HepG2 (cell line): ENCODE measurements around the gene BEST2. TPM values are rescaled to one million over a fixed set of nuclear protein-coding genes. Genes with fewer than 3 reads are reported as not detected.

Experiments
- DDIT3 ChIP-seq: sonication (generic); formaldehyde crosslinking; IDR thresholded peaks from 2 replicates; pipeline ENCODE4 v1.4.0; 2020; ENCODE audit warnings: mild to moderate bottlenecking, missing genetic modification reagents
- MIER3 ChIP-seq: IDR thresholded peaks from 2 replicates; pipeline ENCODE4 v1.6.1; 2016; ENCODE audit warnings: missing compliant biosample characterization, borderline replicate concordance
- PHF20 ChIP-seq: sonication (generic); formaldehyde crosslinking; IDR thresholded peaks from 2 replicates; pipeline ENCODE4 v1.5.0; 2020; ENCODE audit warnings: mild to moderate bottlenecking, missing genetic modification reagents
- PRDM4 ChIP-seq: sonication (generic); formaldehyde crosslinking; IDR thresholded peaks from 2 replicates; pipeline ENCODE4 v1.9.0; 2021; ENCODE audit warnings: missing genetic modification reagents, borderline replicate concordance
- RFXANK ChIP-seq: IDR thresholded peaks from 2 replicates; pipeline ENCODE4 v1.6.1; 2016
- SNAPC5 ChIP-seq: sonication (generic); formaldehyde crosslinking; IDR thresholded peaks from 2 replicates; pipeline ENCODE4 v1.8.1; 2023; ENCODE audit warnings: mild to moderate bottlenecking, missing genetic modification reagents, borderline replicate concordance
- SP2 ChIP-seq: sonication (generic); formaldehyde crosslinking; IDR thresholded peaks from 2 replicates; pipeline ENCODE4 v1.5.1; 2020; ENCODE audit warnings: mild to moderate bottlenecking, missing genetic modification reagents
- TARDBP ChIP-seq: sonication (generic); formaldehyde crosslinking; IDR thresholded peaks from 2 replicates; pipeline ENCODE4 v1.8.0; 2022; ENCODE audit warnings: mild to moderate bottlenecking, missing genetic modification reagents
- TOPORS ChIP-seq: sonication (generic); formaldehyde crosslinking; IDR thresholded peaks from 2 replicates; pipeline ENCODE4 v1.8.0; 2023; ENCODE audit warnings: mild to moderate bottlenecking, missing genetic modification reagents
- TRIM24 ChIP-seq: sonication (generic); formaldehyde crosslinking; IDR thresholded peaks from 2 replicates; pipeline ENCODE4 v1.8.0; 2022; ENCODE audit warnings: mild to moderate bottlenecking, missing genetic modification reagents
- ZFAT ChIP-seq: sonication (generic); formaldehyde crosslinking; conservative IDR thresholded peaks from 2 replicates; pipeline ENCODE4 v1.8.1; 2023; ENCODE audit warnings: missing genetic modification reagents, inconsistent platforms
- ZNF142 ChIP-seq: sonication (generic); formaldehyde crosslinking; IDR thresholded peaks from 2 replicates; pipeline ENCODE4 v1.4.0; 2020; ENCODE audit warnings: missing genetic modification reagents
- ZNF468 ChIP-seq: sonication (generic); formaldehyde crosslinking; IDR thresholded peaks from 2 replicates; pipeline ENCODE4 v1.8.0; 2022; ENCODE audit warnings: mild to moderate bottlenecking, moderate library complexity, missing genetic modification reagents
- ZNF574 ChIP-seq: sonication (generic); formaldehyde crosslinking; IDR thresholded peaks from 2 replicates; pipeline ENCODE4 v1.4.0; 2020; ENCODE audit warnings: missing genetic modification reagents
- ZNF577 ChIP-seq: sonication (generic); formaldehyde crosslinking; IDR thresholded peaks from 2 replicates; pipeline ENCODE4 v1.4.0; 2020; ENCODE audit warnings: mild to moderate bottlenecking, low read depth, missing genetic modification reagents, borderline replicate concordance
- ZNF678 ChIP-seq: sonication (generic); formaldehyde crosslinking; IDR thresholded peaks from 2 replicates; pipeline ENCODE4 v1.4.0; 2020; ENCODE audit warnings: mild to moderate bottlenecking, missing genetic modification reagents
- polyA plus RNA-seq, 8 experiments: library from polyadenylated mRNA; depleted of rRNA in 3 of 8; stranded (reverse) in 7 of 8; unstranded in 1 of 8; fragments of >200 nt; fragmentation: Illumina TruSeq in 4 of 8; extraction: Trizol in 4 of 8; gene quantifications; 2 replicates each; pipeline versions ENCODE4 v1.2.1 to v1.2.3, GENCODE V29; 2011 to 2016; ENCODE audit warnings: low read depth in 4 of 8, missing spikeins in 1 of 8, mixed read lengths in 1 of 8; ENCODE audit not compliant: insufficient read depth in 1 of 8
- total RNA-seq, 5 experiments: library from RNA; depleted of rRNA; stranded (reverse); fragments of >200 nt; fragmentation: Illumina TruSeq; extraction: Trizol; gene quantifications; 2 replicates each; pipeline ENCODE4 v1.2.3, GENCODE V29; 2016; ENCODE audit warnings: low read depth in 1 of 5

BEST2 gene
- total and polyA plus RNA-seq, 2 of the 13 experiments (the other 11 are each of a cell fraction or from before 2014, with no cell fraction given): not detected

GRCh38 chr19:12723641-12724426, 27.8 kb upstream of the BEST2 start, which contains the start of gene TNPO2 (continued):
- TF ChIP-seq ZNF574 (CRISPR knock-in tag) (peak; percentile 98), ZNF577 (CRISPR knock-in tag) (no peak), TARDBP (CRISPR knock-in tag) (no peak), SP2 (CRISPR knock-in tag) (no peak), DDIT3 (CRISPR knock-in tag) (no peak), MIER3 (CRISPR knock-in tag) (peak; percentile 36; the same call in 1 of the 2 replicates), ZFAT (CRISPR knock-in tag) (no peak), TOPORS (CRISPR knock-in tag) (no peak), PHF20 (CRISPR knock-in tag) (no peak), ZNF142 (CRISPR knock-in tag) (no peak), SNAPC5 (CRISPR knock-in tag) (no peak), ZNF678 (CRISPR knock-in tag) (no peak), PRDM4 (CRISPR knock-in tag) (no peak), ZNF468 (no peak), RFXANK (0 out of 2 replicates have a peak, but pooled peaks have one; percentile 53), TRIM24 (CRISPR knock-in tag) (no peak)
